ENCODE results near the gene CDH24. TPM values are rescaled to one million over a fixed set of nuclear protein-coding genes. Genes with fewer than 3 reads are reported as not detected.

The CDH24 gene
- total and polyA plus RNA-seq, 2 of the 13 experiments (the other 11 are each of a cell fraction or from before 2014, with no cell fraction given), result 0.69 to 0.99 TPM

GRCh38 chr14:23056145-23056955 is 970 bp downstream of the CDH24 start (continued):
- TF ChIP-seq ZNF761 (CRISPR knock-in tag; conservative IDR thresholded peaks at IDR 0.05), result peak; percentile 74
- no peak for TF ChIP-seq ZNF30 (CRISPR knock-in tag; IDR thresholded peaks at IDR 0.05)
- no peak for TF ChIP-seq ATF1 (CRISPR knock-in tag; IDR thresholded peaks at IDR 0.05)
- TF ChIP-seq HOXA7 (CRISPR knock-in tag; IDR thresholded peaks at IDR 0.05), result no peak
- TF ChIP-seq ZNF264 (CRISPR knock-in tag; IDR thresholded peaks at IDR 0.05), result no peak
- peak; percentile 61; the same call in 1 of the 2 replicates for TF ChIP-seq RFXANK (CRISPR knock-in tag; IDR thresholded peaks at IDR 0.05)
- TF ChIP-seq CAMTA2 (CRISPR knock-in tag; IDR thresholded peaks at IDR 0.05; ENCODE audit: borderline replicate concordance), result no peak; the same call in 1 of the 2 replicates
- TF ChIP-seq SNRNP70 (IDR thresholded peaks at IDR 0.05; ENCODE audit: low read depth, low read length), result no peak
- 0 out of 2 replicates have a peak, but pooled peaks have one; percentile 26 for TF ChIP-seq SP5 (CRISPR knock-in tag; IDR thresholded peaks at IDR 0.05; ENCODE audit: borderline replicate concordance, low read depth)
- TF ChIP-seq CREM (IDR thresholded peaks at IDR 0.05), result no peak
- TF ChIP-seq CREM (CRISPR knock-in tag; IDR thresholded peaks at IDR 0.05), result no peak
- no peak; the same call in 1 of the 2 replicates for TF ChIP-seq NFKB2 (CRISPR knock-in tag; IDR thresholded peaks at IDR 0.05; ENCODE audit: borderline replicate concordance)
- TF ChIP-seq TARDBP (CRISPR knock-in tag; IDR thresholded peaks at IDR 0.05), result peak; percentile 11; the same call in 1 of the 2 replicates
- peak; percentile 83; the same call in 1 of the 2 replicates for TF ChIP-seq HES4 (CRISPR knock-in tag; IDR thresholded peaks at IDR 0.05; ENCODE audit: borderline replicate concordance)
- peak; percentile 65 for TF ChIP-seq IRF2 (CRISPR knock-in tag; IDR thresholded peaks at IDR 0.05)
- TF ChIP-seq MAFF (IDR thresholded peaks at IDR 0.05; ENCODE audit: low read depth, low read length), result peak; percentile 2; the same call in 1 of the 2 replicates
- TF ChIP-seq TGIF2 (CRISPR knock-in tag; IDR thresholded peaks at IDR 0.05), result no peak; the same call in 1 of the 2 replicates
- TF ChIP-seq RBM39 (IDR thresholded peaks at IDR 0.05; ENCODE audit: low read depth, low read length, poor library complexity, severe bottlenecking), result peak; percentile 60
- TF ChIP-seq PATZ1 (CRISPR knock-in tag; IDR thresholded peaks at IDR 0.05), result peak; percentile 77
- TF ChIP-seq SCMH1 (CRISPR knock-in tag; IDR thresholded peaks at IDR 0.05; ENCODE audit: borderline replicate concordance), result no peak
- no peak for TF ChIP-seq SP140L (CRISPR knock-in tag; IDR thresholded peaks at IDR 0.05; ENCODE audit: borderline replicate concordance)
- TF ChIP-seq ZBTB3 (CRISPR knock-in tag; IDR thresholded peaks at IDR 0.05; ENCODE audit: borderline replicate concordance, low read depth), result no peak
- no peak for TF ChIP-seq CHCHD3 (CRISPR knock-in tag; IDR thresholded peaks at IDR 0.05)
- TF ChIP-seq RFX1 (IDR thresholded peaks at IDR 0.05), result no peak
- peak; percentile 61 for TF ChIP-seq ZFY (CRISPR knock-in tag; IDR thresholded peaks at IDR 0.05)
- no peak for TF ChIP-seq ZNF468 (CRISPR knock-in tag; IDR thresholded peaks at IDR 0.05)
- no peak for TF ChIP-seq FOXP1 (IDR thresholded peaks at IDR 0.05)
- TF ChIP-seq FOXP1 (CRISPR knock-in tag; IDR thresholded peaks at IDR 0.05), result no peak
- TF ChIP-seq KDM4B (CRISPR knock-in tag; IDR thresholded peaks at IDR 0.05), result peak; percentile 46; the same call in 1 of the 2 replicates
- TF ChIP-seq HMG20B (CRISPR knock-in tag; conservative IDR thresholded peaks at IDR 0.05), result peak; percentile 68; the same call in 1 of the 2 replicates
- peak; percentile 35; the same call in 1 of the 2 replicates for TF ChIP-seq RFX5 (IDR thresholded peaks at IDR 0.05; ENCODE audit: low read depth, low read length)
- no peak for TF ChIP-seq JUNB (CRISPR knock-in tag; IDR thresholded peaks at IDR 0.05; ENCODE audit: borderline replicate concordance)
